ENCODE results near the gene SGK1. TPM values are rescaled to one million over a fixed set of nuclear protein-coding genes. Genes with fewer than 3 reads are reported as not detected.
"Not testable (repeated sequence)": the region's sequence is repeated elsewhere in the genome, so short reads cannot be mapped to it uniquely, and the experiment has no call there.

SGK1 gene
- total RNA-seq, 1 experiment from 2014 or later, result 7.8 TPM

- H3K14ac ChIP-seq (ENCODE audit: insufficient read depth, low read length), result no peak overlapping the region
- no peak overlapping the region for H4K5ac ChIP-seq (ENCODE audit: insufficient read length, low read depth, low read length)
- H3K27ac ChIP-seq (ENCODE audit: insufficient read length, low read depth, low read length), result no peak overlapping the region
- no peak overlapping the region for H3K4me2 ChIP-seq (ENCODE audit: insufficient read depth, insufficient read length, low read length)
- H3K27ac Mint-ChIP-seq, result no peak overlapping the region
- no peak overlapping the region for H3K18ac ChIP-seq (ENCODE audit: insufficient read length, low read depth, low read length)
- no peak overlapping the region for H3K23ac ChIP-seq (ENCODE audit: insufficient read length, low read depth, low read length)
- H2AK5ac ChIP-seq (ENCODE audit: insufficient read length, low read length), result no peak overlapping the region
- no peak overlapping the region for H3T11ph ChIP-seq (ENCODE audit: low read length)
- no peak overlapping the region for H3K4me3 Mint-ChIP-seq
- no peaks in the 10 kb centered on the region for H4K20me1 ChIP-seq (ENCODE audit: control insufficient read depth, insufficient read depth, insufficient read length)
- WGBS (ENCODE audit: extremely low coverage, insufficient read length, low lambda C conversion rate), result no CpG with 5 or more reads among the region's 6 CpGs
- no peak overlapping the region for H2BK15ac ChIP-seq (ENCODE audit: low read depth, low read length)
- no peaks in the 10 kb centered on the region for H3K27me3 ChIP-seq (ENCODE audit: insufficient read depth, low read length)
- H3K56ac ChIP-seq (ENCODE audit: insufficient read length, low read depth, low read length), result no peak overlapping the region
- H3K79me2 ChIP-seq (ENCODE audit: insufficient read depth, low read length), result no peaks in the 10 kb centered on the region
- no peak overlapping the region for H2BK12ac ChIP-seq (ENCODE audit: insufficient read length, low read depth, low read length)
- no peak for TF ChIP-seq CTCF (conservative IDR thresholded peaks at IDR 0.05)
- no peak overlapping the region for H3K9ac ChIP-seq (ENCODE audit: extremely low read depth, insufficient read length, low read length)
- H3K79me1 ChIP-seq (ENCODE audit: insufficient read depth, low read depth, low read length, poor library complexity, severe bottlenecking), result no peaks in the 10 kb centered on the region
- H3K23me2 ChIP-seq (ENCODE audit: insufficient read length, low read depth, low read length, poor library complexity, severe bottlenecking), result no peaks in the 10 kb centered on the region
- H3K36me3 Mint-ChIP-seq (ENCODE audit: insufficient read depth in 1 of 3, low read depth in 3 of 3), result no peaks in the 10 kb centered on the region; a peak in 1 of 7 replicates
- H2BK20ac ChIP-seq (ENCODE audit: low read depth, low read length, poor library complexity, severe bottlenecking), result no peak overlapping the region
- H2AFZ ChIP-seq (ENCODE audit: low read length), result no peak overlapping the region
- H3K9me3 ChIP-seq (ENCODE audit: control insufficient read depth, low read depth, low read length), result no peaks in the 10 kb centered on the region
- peaks cover 2% of the 10 kb centered on the region; the same call in 1 of the 2 replicates for H3K27me3 Mint-ChIP-seq (ENCODE audit: low read depth)
- DNase-seq, result no peak
- H2BK5ac ChIP-seq (ENCODE audit: insufficient read length, low read length), result no peak overlapping the region
- H3K4ac ChIP-seq (ENCODE audit: low read depth, low read length), result no peak overlapping the region
- peaks cover 3 to 4% of the 10 kb centered on the region in 2 experiments for H3K4me1 Mint-ChIP-seq
- H3K9me3 Mint-ChIP-seq, result no peaks in the 10 kb centered on the region
- H4K91ac ChIP-seq (ENCODE audit: insufficient read length, low read depth, low read length), result no peak overlapping the region
- peaks cover 3% of the 10 kb centered on the region; the same call in 1 of the 2 replicates for H3K4me1 ChIP-seq (ENCODE audit: insufficient read depth, low read length)
- H4K8ac ChIP-seq (replicated peaks; ENCODE audit: insufficient read length, low read depth, low read length), result no peak overlapping the region
- no peak overlapping the region for H2BK120ac ChIP-seq (ENCODE audit: low read depth, low read length, poor library complexity, severe bottlenecking)
These were observed 39.9 kb downstream of the SGK1 start for GRCh38 chr6:134278000-134278399.

DNA sequence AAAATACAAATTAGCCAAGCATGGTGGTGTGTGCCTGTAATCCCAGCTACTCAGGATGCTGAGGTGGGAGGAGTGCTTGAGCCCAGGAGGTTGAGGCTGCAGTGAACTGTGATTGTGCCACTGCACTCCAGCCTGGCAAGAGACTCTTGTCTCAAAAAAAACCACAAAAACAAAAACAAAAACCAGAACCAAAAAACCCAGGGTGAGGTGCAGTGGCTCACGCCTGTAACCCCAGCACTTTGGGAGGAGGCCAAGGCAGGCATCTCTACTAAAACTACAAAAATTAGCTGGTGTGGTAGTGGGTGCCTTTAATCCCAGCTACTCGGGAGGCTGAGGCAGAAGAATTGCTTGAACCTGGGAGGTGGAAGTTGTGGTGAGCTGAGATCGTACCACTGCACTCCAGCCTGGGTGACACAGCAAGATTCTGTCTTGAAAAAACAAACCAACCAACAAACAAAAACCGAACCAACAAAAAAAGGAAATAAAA is 41.0 kb downstream of the SGK1 start:
- not testable (repeated sequence) for H3K4me2 ChIP-seq (ENCODE audit: insufficient read depth, insufficient read length, low read length); H3K14ac ChIP-seq (ENCODE audit: insufficient read depth, low read length); H3K9me3 Mint-ChIP-seq; H4K5ac ChIP-seq (ENCODE audit: insufficient read length, low read depth, low read length); H3K4me1 ChIP-seq (ENCODE audit: insufficient read depth, low read length); H3K23ac ChIP-seq (ENCODE audit: insufficient read length, low read depth, low read length); H3K18ac ChIP-seq (ENCODE audit: insufficient read length, low read depth, low read length); H4K20me1 ChIP-seq (ENCODE audit: control insufficient read depth, insufficient read depth, insufficient read length); H2BK15ac ChIP-seq (ENCODE audit: low read depth, low read length); H2BK120ac ChIP-seq (ENCODE audit: low read depth, low read length, poor library complexity, severe bottlenecking); H3K4me1 Mint-ChIP-seq; H3K79me1 ChIP-seq (ENCODE audit: insufficient read depth, low read depth, low read length, poor library complexity, severe bottlenecking); H3K79me2 ChIP-seq (ENCODE audit: insufficient read depth, low read length); H3K27ac Mint-ChIP-seq; H3K27ac ChIP-seq (ENCODE audit: insufficient read length, low read depth, low read length); H2AFZ ChIP-seq (ENCODE audit: low read length); H3K4me3 Mint-ChIP-seq; H3K36me3 Mint-ChIP-seq (ENCODE audit: insufficient read depth in 1 of 3, low read depth in 3 of 3); H3K4ac ChIP-seq (ENCODE audit: low read depth, low read length); DNase-seq; H2BK5ac ChIP-seq (ENCODE audit: insufficient read length, low read length); H3K9ac ChIP-seq (ENCODE audit: extremely low read depth, insufficient read length, low read length); H2BK12ac ChIP-seq (ENCODE audit: insufficient read length, low read depth, low read length); H3K27me3 Mint-ChIP-seq (ENCODE audit: low read depth); H3K9me3 ChIP-seq (ENCODE audit: control insufficient read depth, low read depth, low read length); H3K23me2 ChIP-seq (ENCODE audit: insufficient read length, low read depth, low read length, poor library complexity, severe bottlenecking); H2BK20ac ChIP-seq (ENCODE audit: low read depth, low read length, poor library complexity, severe bottlenecking); H3K27me3 ChIP-seq (ENCODE audit: insufficient read depth, low read length); H4K8ac ChIP-seq (replicated peaks; ENCODE audit: insufficient read length, low read depth, low read length); H3K56ac ChIP-seq (ENCODE audit: insufficient read length, low read depth, low read length); H2AK5ac ChIP-seq (ENCODE audit: insufficient read length, low read length); H4K91ac ChIP-seq (ENCODE audit: insufficient read length, low read depth, low read length); H3T11ph ChIP-seq (ENCODE audit: low read length)
- no CpG with 5 or more reads among the region's 4 CpGs for WGBS (ENCODE audit: extremely low coverage, insufficient read length, low lambda C conversion rate)
